K562 (cell line): Measurements from ENCODE around the gene RGS4. TPM values are rescaled to one million over a fixed set of nuclear protein-coding genes. Genes with fewer than 3 reads are reported as not detected.

Source experiments
- ATAC-seq: fragments of 200-7000 bp; cut with Tn5 transposase; 3 replicates; pipeline ENCODE4 v1.9.1; 2020; ENCODE audit warnings: moderate library complexity
- BruUV-seq: library from RNA; stranded (reverse); fragments of 400-500 nt; replicated peaks from 2 replicates; lab custom pipeline; 2021; lab: Mats Ljungman, UMichigan
- CTCF ChIA-PET: fragments of 300-600 bp; formaldehyde crosslinking; extraction: SDS; loops from one replicate; lab custom pipeline; 2021; ENCODE audit warnings: low intra/inter-chr PET ratio; lab: Yijun Ruan, JAX
- POLR2A ChIA-PET: fragments of 300-600, 350-650 bp; sonication (Branson Sonifier 250); formaldehyde crosslinking; extraction: SDS; loops from one replicate; lab custom pipeline; 2021; ENCODE audit warnings: antibody characterized with exemption, inconsistent platforms; lab: Yijun Ruan, JAX
- DNase-seq, 4 experiments: peaks; one replicate each; pipeline versions ENCODE4 v3.0.0 to v3.0.0-alpha.2; 2011 to 2018; ENCODE audit warnings: low spot score in 3 of 4, mixed read lengths in 3 of 4; ENCODE audit errors: extremely low read depth in 1 of 4
- FAIRE-seq: peaks from 2 replicates; lab custom pipeline; 2011; peaks lifted over from hg19 to GRCh38; lab: Jason Lieb, UNC
- H2AFZ ChIP-seq: 2 replicates; pipeline ENCODE4 v1.6.0; 2011; ENCODE audit warnings: low read depth, low read length, control low read depth, inconsistent platforms
- H3K27ac ChIP-seq: fragments of 200-600 bp; 3 replicates; pipeline ENCODE4 v1.8.0; 2011; ENCODE audit warnings: low read depth, mild to moderate bottlenecking, control low read depth, inconsistent platforms, low read length, moderate library complexity, mixed read lengths; ENCODE audit errors: extremely low read depth
- H3K27me3 ChIP-seq, 2 experiments: fragments of 300-600 bp in 1 of 2; 2 replicates in 1 of 2; 3 replicates in 1 of 2; pipeline versions ENCODE4 v1.6.0 to v1.8.0; 2011; ENCODE audit warnings: inconsistent platforms in 2 of 2, low read length in 2 of 2, mild to moderate bottlenecking in 1 of 2, mixed read lengths in 1 of 2, moderate library complexity in 1 of 2; ENCODE audit not compliant: control insufficient read depth in 2 of 2, insufficient read depth in 2 of 2
- H3K36me3 ChIP-seq: fragments of 300-600 bp; 3 replicates; pipeline ENCODE4 v1.8.0; 2011; ENCODE audit warnings: mild to moderate bottlenecking, low read length, inconsistent platforms; ENCODE audit not compliant: control insufficient read depth, insufficient read depth
- H3K4me1 ChIP-seq, 2 experiments: fragments of 200-600 bp in 1 of 2; replicated peaks in 1 of 2; 2 replicates in 1 of 2; 3 replicates in 1 of 2; pipeline versions ENCODE4 v1.5.1 to v1.8.0; 2011; ENCODE audit warnings: inconsistent platforms in 2 of 2, low read length in 2 of 2, mild to moderate bottlenecking in 1 of 2, mixed read lengths in 1 of 2, moderate library complexity in 1 of 2; ENCODE audit not compliant: control insufficient read depth in 2 of 2, insufficient read depth in 2 of 2
- H3K4me2 ChIP-seq: 2 replicates; pipeline ENCODE4 v1.6.1; 2011; ENCODE audit warnings: low read length, control low read depth, inconsistent platforms, mixed read lengths; ENCODE audit not compliant: insufficient read depth
- H3K4me3 ChIP-seq: fragments of 200-600 bp; sonication (generic), shearing (Covaris generic); 2 replicates; pipeline ENCODE4 v1.5.1; 2016; ENCODE audit warnings: control low read depth, inconsistent platforms
- H3K79me2 ChIP-seq: fragments of 200-600 bp; 3 replicates; pipeline ENCODE4 v1.8.0; 2011; ENCODE audit warnings: low read length, inconsistent platforms; ENCODE audit not compliant: control insufficient read depth, insufficient read depth
- H3K9ac ChIP-seq, 2 experiments: 2 replicates each; pipeline versions ENCODE4 v1.6.0 to v1.6.1; 2011; ENCODE audit warnings: low read depth in 2 of 2, low read length in 2 of 2, control low read depth in 1 of 2, inconsistent platforms in 1 of 2, mild to moderate bottlenecking in 1 of 2, mixed read lengths in 1 of 2; ENCODE audit not compliant: insufficient read depth in 1 of 2
- H3K9me1 ChIP-seq: one replicate; pipeline ENCODE4 v1.6.0; 2011; ENCODE audit warnings: inconsistent platforms, mild to moderate bottlenecking, low read length, moderate library complexity; ENCODE audit not compliant: control insufficient read depth, insufficient read depth
- H3K9me3 ChIP-seq: replicated peaks from 2 replicates; pipeline ENCODE4 v1.5.1; 2011; ENCODE audit warnings: low read depth, low read length, inconsistent platforms; ENCODE audit not compliant: control insufficient read depth, insufficient read depth
- H4K20me1 ChIP-seq: replicated peaks from 2 replicates; pipeline ENCODE4 v1.6.1; 2011; ENCODE audit warnings: low read length, inconsistent platforms, mixed read lengths; ENCODE audit not compliant: control insufficient read depth, insufficient read depth
- ATF7 ChIP-seq: fragments of 450-650 bp; IDR thresholded peaks from 2 replicates; pipeline ENCODE4 v1.7.1; 2014; ENCODE audit warnings: mild to moderate bottlenecking, moderate library complexity
- C11orf30 ChIP-seq: fragments of 450-650 bp; IDR thresholded peaks from 2 replicates; pipeline ENCODE4 v1.6.1; 2016; ENCODE audit warnings: low read depth, mild to moderate bottlenecking
- CCNT2 ChIP-seq: IDR thresholded peaks from 2 replicates; pipeline ENCODE4 v1.6.1; 2011; ENCODE audit warnings: borderline replicate concordance, low read depth, mild to moderate bottlenecking, moderate library complexity, mixed read lengths, low read length; ENCODE audit not compliant: insufficient read length; ENCODE audit errors: extremely low read depth
- CREB1 ChIP-seq, 2 experiments: sonication (generic) in 1 of 2; formaldehyde crosslinking in 1 of 2; IDR thresholded peaks; 2 replicates each; pipeline versions ENCODE4 v1.6.1 to v1.8.0; 2012 to 2022; ENCODE audit warnings: inconsistent platforms in 1 of 2, mild to moderate bottlenecking in 1 of 2, missing genetic modification reagents in 1 of 2, moderate library complexity in 1 of 2
- FOXA1 ChIP-seq: fragments of 450-650 bp; IDR thresholded peaks from 2 replicates; pipeline ENCODE4 v1.6.1; 2016; ENCODE audit warnings: mild to moderate bottlenecking, borderline replicate concordance
- MYNN ChIP-seq, 2 experiments: sonication (generic); formaldehyde crosslinking in 1 of 2; IDR thresholded peaks; 2 replicates each; pipeline versions ENCODE4 v1.5.0 to v1.6.1; 2016 to 2020; ENCODE audit warnings: antibody characterized with exemption in 1 of 2, missing genetic modification reagents in 1 of 2
- RBM22 ChIP-seq: fragments of 200-400 bp; formaldehyde crosslinking; IDR thresholded peaks from 2 replicates; pipeline ENCODE4 v1.6.1; 2018; ENCODE audit warnings: low read length, low read depth; ENCODE audit not compliant: poor library complexity, severe bottlenecking
- RCOR1 ChIP-seq, 2 experiments: IDR thresholded peaks; 2 replicates each; pipeline ENCODE4 v1.6.1; 2012; ENCODE audit warnings: low read depth in 2 of 2, low read length in 2 of 2, borderline replicate concordance in 1 of 2, improper control_type of control experiment in 1 of 2
- ZBTB1 ChIP-seq: sonication (generic); formaldehyde crosslinking; IDR thresholded peaks from 2 replicates; pipeline ENCODE4 v1.8.1; 2023; ENCODE audit warnings: missing genetic modification reagents, low read depth, mild to moderate bottlenecking, borderline replicate concordance
- ZFP36 ChIP-seq: fragments of 150-350 bp; IDR thresholded peaks from 2 replicates; pipeline ENCODE4 v1.6.1; 2018; ENCODE audit warnings: low read length, low read depth; ENCODE audit not compliant: partially characterized antibody
- ZNF146 ChIP-seq: IDR thresholded peaks from one replicate; pipeline ENCODE4 v1.6.1; 2018; ENCODE audit warnings: missing compliant biosample characterization; ENCODE audit not compliant: unreplicated experiment
- ZNF224 ChIP-seq: sonication (generic); formaldehyde crosslinking; IDR thresholded peaks from 2 replicates; pipeline ENCODE4 v1.8.0; 2022; ENCODE audit warnings: mild to moderate bottlenecking, missing genetic modification reagents
- ZNF695 ChIP-seq: fragments of 450-650 bp; formaldehyde crosslinking; IDR thresholded peaks from 2 replicates; pipeline ENCODE4 v1.4.0; 2020; ENCODE audit warnings: mild to moderate bottlenecking, moderate library complexity
- WGBS: fragments of 100-300 bp; shearing (Covaris generic); methylation state at CpG from one replicate; pipeline ENCODE4 v1.1.6; 2016; ENCODE audit warnings: low coverage, mixed read lengths; ENCODE audit not compliant: insufficient coverage; ENCODE audit errors: missing lambda C conversion rate; 5-methylcytosine and 5-hydroxymethylcytosine counted together
- in situ Hi-C: fragments of 300-500 bp; cut with MboI; formaldehyde crosslinking; loops from 4 replicates; pipeline ENCODE4 v1.15.0; 2018; ENCODE audit warnings: inconsistent platforms, mixed read lengths
- intact Hi-C: fragments of 100-400 bp; cut with micrococcal nuclease; formaldehyde crosslinking; loops from 2 replicates; pipeline ENCODE4 v1.14.2; 2022
- polyA plus RNA-seq, 8 experiments: library from polyadenylated mRNA; depleted of rRNA in 4 of 8; stranded (reverse) in 5 of 8; unstranded in 3 of 8; fragments of >200 nt; fragmentation: Nextera tagmentation in 2 of 8; fragmentation: Illumina TruSeq in 1 of 8; extraction: Ambion mirVana in 2 of 8; extraction: Trizol in 1 of 8; gene quantifications; 2 replicates each; pipeline versions ENCODE4 v1.2.1 to v1.2.3, GENCODE V29; 2011 to 2014; ENCODE audit warnings: inconsistent platforms in 1 of 8, missing spikeins in 1 of 8
- total RNA-seq, 7 experiments: library from RNA; depleted of rRNA in 6 of 7; stranded (reverse); fragments of >200 nt in 6 of 7; fragmentation: Illumina TruSeq in 2 of 7; extraction: Trizol in 2 of 7; gene quantifications; 2 replicates each; pipeline versions ENCODE4 v1.2.1 to v1.2.3, GENCODE V29; 2011 to 2021; ENCODE audit warnings: low replicate concordance in 1 of 7
- TF ChIP-seq, protein P1 (sequence below): sonication (generic); formaldehyde crosslinking; IDR thresholded peaks from 2 replicates; pipeline ENCODE4 v1.8.0; 2022; ENCODE audit warnings: missing genetic modification reagents, mild to moderate bottlenecking, borderline replicate concordance

RGS4 gene
- total and polyA plus RNA-seq, 9 of the 15 experiments (the other 6 are each of a cell fraction or from before 2014, with no cell fraction given), result not detected

DNA sequence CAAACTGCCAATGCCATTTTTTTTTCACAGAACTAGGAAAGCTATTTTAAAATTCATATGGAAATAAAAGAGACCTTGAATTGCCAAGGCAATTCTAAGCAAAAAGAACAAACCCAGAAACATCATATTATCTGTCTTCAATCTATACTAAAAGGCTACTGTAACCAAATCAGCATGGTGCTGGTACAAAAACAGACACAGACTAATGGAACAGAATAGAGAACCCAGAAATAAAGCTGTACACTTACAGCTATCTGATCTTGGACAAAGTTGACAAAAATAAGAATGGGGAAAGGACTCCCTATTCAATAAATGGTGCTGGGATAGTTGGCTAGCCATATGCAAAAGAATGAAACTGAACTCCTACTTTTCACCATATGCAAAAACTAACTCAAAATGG lies 50.5 kb downstream of the RGS4 start (continued):
- TF ChIP-seq ZBTB1 (CRISPR knock-in tag) (no peak), ZNF146 (no peak), ZFP36 (no peak), MYNN (IDR thresholded peaks at IDR 0.05) (no peak), MYNN (CRISPR knock-in tag; IDR thresholded peaks at IDR 0.05) (no peak)

DNA sequence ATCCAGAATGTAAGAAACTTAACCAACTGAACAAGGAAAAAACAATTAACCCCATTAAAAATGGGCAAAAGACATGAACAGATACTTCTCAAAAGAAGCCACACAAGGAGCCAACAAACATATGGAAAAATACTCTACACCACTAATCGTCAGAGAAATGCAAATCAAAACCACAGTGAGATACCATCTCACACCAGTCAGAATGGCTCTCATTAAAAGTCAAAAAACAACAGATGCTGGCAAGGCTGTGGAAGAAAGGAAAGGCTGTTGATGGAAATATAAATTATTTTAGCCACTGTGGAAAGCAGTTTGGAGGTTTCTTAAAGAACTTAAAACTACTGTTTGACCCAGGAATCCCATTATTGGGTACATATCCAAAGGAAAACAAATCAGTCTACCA lies 51.2 kb downstream of the RGS4 start:
- Histone ChIP-seq H3K27me3 (no peaks in the 10 kb centered on the region), H3K27ac (no peak overlapping the region), H3K36me3 (no peaks in the 10 kb centered on the region), H4K20me1 (no peaks in the 10 kb centered on the region), H3K9me3 (no peaks in the 10 kb centered on the region), H3K4me3 (no peak overlapping the region), H3K4me2 (no peak overlapping the region), H2AFZ (no peak overlapping the region), H3K9me1 (no peaks in the 10 kb centered on the region), H3K4me1 (no peaks in the 10 kb centered on the region), H3K79me2 (no peaks in the 10 kb centered on the region), H3K9ac (no peak overlapping the region)
- intact Hi-C loops, result no loop called here
- DNase-seq, result no peak
- no peak for FAIRE-seq
- no peak for TF ChIP-seq C11orf30
- TF ChIP-seq CCNT2, result no peak
- TF ChIP-seq CREB1 (IDR thresholded peaks at IDR 0.05), result no peak
- TF ChIP-seq CREB1 (CRISPR knock-in tag; IDR thresholded peaks at IDR 0.05), result no peak
- no peak for TF ChIP-seq ZNF695
- TF ChIP-seq, protein P1, sequence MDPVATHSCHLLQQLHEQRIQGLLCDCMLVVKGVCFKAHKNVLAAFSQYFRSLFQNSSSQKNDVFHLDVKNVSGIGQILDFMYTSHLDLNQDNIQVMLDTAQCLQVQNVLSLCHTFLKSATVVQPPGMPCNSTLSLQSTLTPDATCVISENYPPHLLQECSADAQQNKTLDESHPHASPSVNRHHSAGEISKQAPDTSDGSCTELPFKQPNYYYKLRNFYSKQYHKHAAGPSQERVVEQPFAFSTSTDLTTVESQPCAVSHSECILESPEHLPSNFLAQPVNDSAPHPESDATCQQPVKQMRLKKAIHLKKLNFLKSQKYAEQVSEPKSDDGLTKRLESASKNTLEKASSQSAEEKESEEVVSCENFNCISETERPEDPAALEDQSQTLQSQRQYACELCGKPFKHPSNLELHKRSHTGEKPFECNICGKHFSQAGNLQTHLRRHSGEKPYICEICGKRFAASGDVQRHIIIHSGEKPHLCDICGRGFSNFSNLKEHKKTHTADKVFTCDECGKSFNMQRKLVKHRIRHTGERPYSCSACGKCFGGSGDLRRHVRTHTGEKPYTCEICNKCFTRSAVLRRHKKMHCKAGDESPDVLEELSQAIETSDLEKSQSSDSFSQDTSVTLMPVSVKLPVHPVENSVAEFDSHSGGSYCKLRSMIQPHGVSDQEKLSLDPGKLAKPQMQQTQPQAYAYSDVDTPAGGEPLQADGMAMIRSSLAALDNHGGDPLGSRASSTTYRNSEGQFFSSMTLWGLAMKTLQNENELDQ, result no peak
- no peak for TF ChIP-seq ATF7
- no peak for TF ChIP-seq RCOR1 (IDR thresholded peaks at IDR 0.05; ENCODE audit: borderline replicate concordance in 1 of 2, low read depth in 2 of 2, low read length in 2 of 2)
- no peak for TF ChIP-seq RBM22
- TF ChIP-seq FOXA1, result no peak
- TF ChIP-seq ZNF224 (CRISPR knock-in tag), result no peak
- no peak for ATAC-seq
- in situ Hi-C loops, result no loop called here
- BruUV-seq, result no TSS peak
- ChIA-PET CTCF (no interaction called here), POLR2A (interaction anchor here (1.3 kb wide), 1 partner anchor 13 kb away, joined by 4 read pairs; no protein-coding TSS in a partner anchor)
- WGBS, result 0% methylated on average over 1 of the region's 1 CpG
